Measurements from ENCODE around the gene ADK.
"Not testable (repeated sequence)": the region's sequence is repeated elsewhere in the genome, so short reads cannot be mapped to it uniquely, and the experiment has no call there.

Gene ADK

GRCh38 chr10:74558403-74558802 lies 407.4 kb downstream of the ADK start:
- no peaks in the 10 kb centered on the region for H3K79me2 ChIP-seq (ENCODE audit: insufficient read depth, low read depth)
- no peak overlapping the region for H3K27ac ChIP-seq
- no peaks in the 10 kb centered on the region for H3K4me1 ChIP-seq (ENCODE audit: low read depth, poor library complexity, severe bottlenecking)
- H3K27me3 ChIP-seq (ENCODE audit: insufficient read depth, low read depth) = no peaks in the 10 kb centered on the region
- H3K36me3 ChIP-seq (ENCODE audit: insufficient read depth) = no peaks in the 10 kb centered on the region
- no peak overlapping the region for H3K4me2 ChIP-seq
- no peak overlapping the region for H3K9ac ChIP-seq
- no peak for TF ChIP-seq CTCF (conservative IDR thresholded peaks at IDR 0.05; ENCODE audit: low read depth, low read length)
- H2AFZ ChIP-seq (ENCODE audit: low read depth) = no peak overlapping the region
- no peaks in the 10 kb centered on the region for H4K20me1 ChIP-seq (ENCODE audit: insufficient read depth)
- H3K4me3 ChIP-seq (IDR thresholded peaks at IDR 0.05; ENCODE audit: insufficient read depth, low read depth, low read length) = no peak overlapping the region

GRCh38 chr10:74558897-74559296 lies 407.9 kb downstream of the ADK start:
- H3K9ac ChIP-seq = no peak overlapping the region
- no peak for TF ChIP-seq CTCF (conservative IDR thresholded peaks at IDR 0.05; ENCODE audit: low read depth, low read length)
- H3K27ac ChIP-seq = no peak overlapping the region
- no peaks in the 10 kb centered on the region for H3K36me3 ChIP-seq (ENCODE audit: insufficient read depth)
- no peak overlapping the region for H3K4me3 ChIP-seq (IDR thresholded peaks at IDR 0.05; ENCODE audit: insufficient read depth, low read depth, low read length)
- H3K79me2 ChIP-seq (ENCODE audit: insufficient read depth, low read depth) = no peaks in the 10 kb centered on the region
- no peak overlapping the region for H3K4me2 ChIP-seq
- no peaks in the 10 kb centered on the region for H4K20me1 ChIP-seq (ENCODE audit: insufficient read depth)
- H3K27me3 ChIP-seq (ENCODE audit: insufficient read depth, low read depth) = no peaks in the 10 kb centered on the region
- no peak overlapping the region for H2AFZ ChIP-seq (ENCODE audit: low read depth)
- H3K4me1 ChIP-seq (ENCODE audit: low read depth, poor library complexity, severe bottlenecking) = no peaks in the 10 kb centered on the region

GRCh38 chr10:74568896-74569295 lies 417.9 kb downstream of the ADK start:
- H2AFZ ChIP-seq (ENCODE audit: low read depth); H3K9ac ChIP-seq; H3K4me2 ChIP-seq; H3K27me3 ChIP-seq (ENCODE audit: insufficient read depth, low read depth); H3K36me3 ChIP-seq (ENCODE audit: insufficient read depth); H3K79me2 ChIP-seq (ENCODE audit: insufficient read depth, low read depth); H4K20me1 ChIP-seq (ENCODE audit: insufficient read depth); H3K4me1 ChIP-seq (ENCODE audit: low read depth, poor library complexity, severe bottlenecking); H3K4me3 ChIP-seq (IDR thresholded peaks at IDR 0.05; ENCODE audit: insufficient read depth, low read depth, low read length); H3K27ac ChIP-seq: not testable (repeated sequence)

GRCh38 chr10:74573497-74573896 lies 422.5 kb downstream of the ADK start:
- not testable (repeated sequence) for H3K36me3 ChIP-seq (ENCODE audit: insufficient read depth); H3K4me2 ChIP-seq; H3K4me3 ChIP-seq (IDR thresholded peaks at IDR 0.05; ENCODE audit: insufficient read depth, low read depth, low read length); H3K27me3 ChIP-seq (ENCODE audit: insufficient read depth, low read depth); H3K79me2 ChIP-seq (ENCODE audit: insufficient read depth, low read depth); H3K27ac ChIP-seq; H4K20me1 ChIP-seq (ENCODE audit: insufficient read depth); H2AFZ ChIP-seq (ENCODE audit: low read depth); H3K4me1 ChIP-seq (ENCODE audit: low read depth, poor library complexity, severe bottlenecking); H3K9ac ChIP-seq

GRCh38 chr10:74575191-74575720 lies 424.2 kb downstream of the ADK start:
- Histone ChIP-seq H3K79me2 (ENCODE audit: insufficient read depth, low read depth) (no peaks in the 10 kb centered on the region), H4K20me1 (ENCODE audit: insufficient read depth) (no peaks in the 10 kb centered on the region), H2AFZ (ENCODE audit: low read depth) (no peak overlapping the region), H3K4me3 (IDR thresholded peaks at IDR 0.05; ENCODE audit: insufficient read depth, low read depth, low read length) (no peak overlapping the region), H3K36me3 (ENCODE audit: insufficient read depth) (no peaks in the 10 kb centered on the region), H3K27ac (no peak overlapping the region), H3K27me3 (ENCODE audit: insufficient read depth, low read depth) (no peaks in the 10 kb centered on the region), H3K9ac (no peak overlapping the region), H3K4me1 (ENCODE audit: low read depth, poor library complexity, severe bottlenecking) (no peaks in the 10 kb centered on the region), H3K4me2 (no peak overlapping the region)
- no peak for TF ChIP-seq CTCF (conservative IDR thresholded peaks at IDR 0.05; ENCODE audit: low read depth, low read length)
